RWPE2 (cell line): ENCODE results near the gene NRL.
A peak's percentile ranks its signal among the peaks of the same experiment; 100 is the strongest.

Source experiments
- ATAC-seq: fragments of 200-7000 bp; cut with Tn5 transposase; 3 replicates; pipeline ENCODE4 v1.9.1; 2021; ENCODE audit warnings: low read depth
- DNase-seq: peaks from one replicate; pipeline ENCODE4 v3.0.0-alpha.2; 2020; ENCODE audit warnings: low spot score
- H3K27ac ChIP-seq: fragments of 450-650 bp; 2 replicates; pipeline ENCODE4 v1.5.1; 2017; ENCODE audit warnings: mild to moderate bottlenecking; ENCODE audit not compliant: poor library complexity, severe bottlenecking
- H3K27me3 ChIP-seq: fragments of 250-450 bp; sonication (Bioruptor Pico); 2 replicates; pipeline ENCODE4 v1.5.1; 2021; ENCODE audit warnings: mild to moderate bottlenecking, moderate library complexity; ENCODE audit not compliant: insufficient read depth, poor library complexity, severe bottlenecking
- H3K36me3 ChIP-seq: fragments of 250-450 bp; sonication (Bioruptor Pico); 2 replicates; pipeline ENCODE4 v1.5.1; 2020; ENCODE audit warnings: low read depth, mild to moderate bottlenecking, moderate library complexity
- H3K4me1 ChIP-seq: fragments of 250-450 bp; sonication (Bioruptor Pico); 2 replicates; pipeline ENCODE4 v1.5.1; 2021; ENCODE audit warnings: mild to moderate bottlenecking, moderate library complexity; ENCODE audit not compliant: insufficient read depth, poor library complexity, severe bottlenecking
- H3K4me3 ChIP-seq: fragments of 250-450 bp; sonication (Bioruptor Pico); 2 replicates; pipeline ENCODE4 v1.5.1; 2021; ENCODE audit warnings: mild to moderate bottlenecking, moderate library complexity; ENCODE audit not compliant: severe bottlenecking
- H3K9me3 ChIP-seq: fragments of 250-450 bp; sonication (Bioruptor Pico); 2 replicates; pipeline ENCODE4 v1.5.1; 2021; ENCODE audit warnings: mild to moderate bottlenecking, moderate library complexity; ENCODE audit not compliant: severe bottlenecking
- CTCF ChIP-seq: fragments of 450-650 bp; IDR thresholded peaks from one replicate; pipeline ENCODE4 v1.5.1; 2017; ENCODE audit warnings: mild to moderate bottlenecking, moderate library complexity; ENCODE audit not compliant: poor library complexity, severe bottlenecking

NRL gene

GRCh38 chr14:24055971-24056799, 58.6 kb downstream of the NRL start:
- no peaks in the 10 kb centered on the region for H3K36me3 ChIP-seq
- DNase-seq (peak; percentile 67), ATAC-seq (no peak)
- H3K4me3 ChIP-seq: no peak overlapping the region
- H3K27ac ChIP-seq: no peak overlapping the region
- H3K27me3 ChIP-seq: peaks cover 3% of the 10 kb centered on the region
- no peak for TF ChIP-seq CTCF
- no peaks in the 10 kb centered on the region for H3K4me1 ChIP-seq
- no peaks in the 10 kb centered on the region for H3K9me3 ChIP-seq

- Histone ChIP-seq H3K4me1 (no peaks in the 10 kb centered on the region), H3K4me3 (no peak overlapping the region), H3K27ac (no peak overlapping the region), H3K27me3 (peaks cover 3% of the 10 kb centered on the region), H3K36me3 (no peaks in the 10 kb centered on the region), H3K9me3 (no peaks in the 10 kb centered on the region)
- ATAC-seq (no peak), DNase-seq (no peak)
- no peak for TF ChIP-seq CTCF
Observed at GRCh38 chr14:24054646-24055045, 60.1 kb downstream of the NRL start.

GRCh38 chr14:24054324-24054641, 60.5 kb downstream of the NRL start:
- Histone ChIP-seq H3K4me1 (no peaks in the 10 kb centered on the region), H3K4me3 (no peak overlapping the region), H3K27ac (no peak overlapping the region), H3K9me3 (no peaks in the 10 kb centered on the region), H3K27me3 (peaks cover 3% of the 10 kb centered on the region), H3K36me3 (no peaks in the 10 kb centered on the region)
- no peak for ATAC-seq
- no peak for TF ChIP-seq CTCF
- peak; percentile 58 for DNase-seq

- no peak for TF ChIP-seq CTCF
- peak; percentile 55 for DNase-seq
Observed at GRCh38 chr14:24053548-24054323, 61.0 kb downstream of the NRL start.

More at GRCh38 chr14:24053548-24054323, 61.0 kb downstream of the NRL start:
- no peaks in the 10 kb centered on the region for H3K36me3 ChIP-seq
- no peak overlapping the region for H3K27ac ChIP-seq
- ATAC-seq: no peak
- no peaks in the 10 kb centered on the region for H3K9me3 ChIP-seq
- peaks cover 3% of the 10 kb centered on the region for H3K27me3 ChIP-seq
- H3K4me3 ChIP-seq: no peak overlapping the region
- no peaks in the 10 kb centered on the region for H3K4me1 ChIP-seq
